Inflammatory macrophage treated with lipopolysaccharide for 1 hour (primary cell): ENCODE measurements around the gene CDH13.

Experiments used
- DNase-seq, 2 donors: peaks; one replicate each; pipeline ENCODE4 v3.0.0-alpha.2; 2020 to 2022

Gene CDH13

DNA sequence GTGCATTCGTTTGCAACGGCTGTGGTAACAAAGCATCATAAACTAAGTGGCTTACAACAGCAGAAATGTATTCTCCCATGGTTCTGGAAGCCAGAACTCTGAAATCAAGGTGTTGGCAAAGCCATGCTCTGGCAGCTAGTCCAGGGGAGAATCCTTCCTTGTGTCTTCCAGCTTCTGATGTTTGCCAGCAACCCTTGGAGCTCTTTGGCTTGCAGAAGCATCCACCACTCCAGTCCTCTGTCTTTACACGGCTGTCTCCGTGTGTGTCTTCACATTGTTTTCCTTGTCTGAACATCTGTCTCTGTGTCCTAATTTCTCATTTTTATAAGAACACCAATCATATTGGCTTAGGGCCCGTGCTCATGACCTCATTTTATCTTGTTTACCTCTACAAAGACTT is 915.7 kb downstream of the CDH13 start:
- no peak for DNase-seq

DNA sequence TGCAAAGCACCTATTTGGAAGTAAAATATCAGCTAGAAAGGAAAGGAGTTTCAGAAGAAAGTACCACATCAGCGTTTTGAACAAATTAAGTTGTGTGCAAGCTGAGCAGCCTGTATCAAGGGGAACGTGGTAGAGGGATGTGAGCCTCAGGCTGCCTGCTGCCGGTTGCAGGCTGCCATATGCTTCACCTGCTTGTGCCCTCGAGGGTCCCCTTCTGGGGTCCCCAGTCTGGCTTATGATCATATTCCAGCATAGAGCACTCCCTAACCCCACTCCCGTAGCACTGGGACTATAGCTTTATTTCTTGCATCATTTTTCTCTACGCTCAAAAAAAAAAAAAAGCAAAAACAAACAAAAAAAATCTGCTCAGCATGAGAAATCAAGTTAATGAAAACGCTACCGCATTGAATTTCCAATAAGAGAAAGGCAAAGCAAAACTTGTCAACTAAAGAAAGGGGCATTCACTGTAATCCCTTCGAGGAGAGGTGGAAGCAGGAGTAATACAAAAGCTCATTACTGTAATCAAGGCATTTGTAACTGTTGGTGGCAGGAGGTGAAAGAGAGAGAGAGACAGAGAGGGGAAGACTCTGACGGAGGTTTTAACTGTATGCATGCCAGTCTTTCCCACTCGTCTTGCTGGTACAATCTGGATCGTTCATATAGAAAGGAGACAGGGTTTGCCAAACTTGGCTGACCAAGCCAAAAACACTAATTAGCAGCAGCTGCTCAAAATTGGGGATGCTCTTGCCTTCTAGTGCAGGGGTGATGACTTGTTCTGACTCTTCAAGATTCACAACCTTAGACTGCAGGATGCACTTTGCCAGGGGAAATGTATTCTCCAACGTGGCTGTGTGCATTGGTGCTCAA is 922.8 kb downstream of the CDH13 start:
- no peak for DNase-seq

DNA sequence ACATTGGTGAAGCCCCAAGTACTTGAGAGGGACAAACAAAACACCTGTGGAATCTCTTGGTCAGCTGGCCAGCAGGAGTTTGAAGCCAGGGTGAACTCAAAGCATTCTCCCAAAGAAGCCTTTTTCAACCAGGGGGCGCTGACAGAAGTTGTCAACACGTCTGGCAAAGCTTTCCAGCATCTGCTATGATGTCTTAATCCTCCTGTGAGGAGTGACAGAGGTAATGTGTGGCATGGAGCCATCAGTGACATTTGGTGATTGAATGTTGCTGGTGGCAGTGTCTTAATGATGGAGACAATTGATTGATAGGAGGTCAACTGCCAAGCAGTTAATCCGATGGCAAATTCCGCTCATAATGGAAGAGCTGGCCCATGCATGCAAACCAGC is 923.4 kb downstream of the CDH13 start:
- DNase-seq: no peak

DNA sequence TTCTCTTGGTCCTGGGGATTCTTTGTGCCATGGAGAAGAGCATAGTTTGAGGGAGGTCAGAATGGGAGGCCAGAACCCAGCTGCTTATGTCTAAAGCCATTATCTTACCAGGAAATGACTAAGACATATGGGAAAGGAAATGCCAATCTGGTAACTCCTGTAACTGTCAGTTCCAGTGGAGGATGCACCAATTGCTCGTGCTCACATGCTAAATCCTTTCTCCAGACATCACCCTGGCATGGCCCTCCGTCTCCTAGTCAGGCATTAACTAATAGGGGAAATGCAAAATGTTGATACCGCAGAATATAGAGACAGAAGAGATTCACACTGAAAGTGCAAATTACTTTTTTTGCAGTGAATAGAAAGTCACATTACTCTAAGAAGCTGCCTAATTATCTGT is 925.5 kb downstream of the CDH13 start:
- DNase-seq: no peak

DNA sequence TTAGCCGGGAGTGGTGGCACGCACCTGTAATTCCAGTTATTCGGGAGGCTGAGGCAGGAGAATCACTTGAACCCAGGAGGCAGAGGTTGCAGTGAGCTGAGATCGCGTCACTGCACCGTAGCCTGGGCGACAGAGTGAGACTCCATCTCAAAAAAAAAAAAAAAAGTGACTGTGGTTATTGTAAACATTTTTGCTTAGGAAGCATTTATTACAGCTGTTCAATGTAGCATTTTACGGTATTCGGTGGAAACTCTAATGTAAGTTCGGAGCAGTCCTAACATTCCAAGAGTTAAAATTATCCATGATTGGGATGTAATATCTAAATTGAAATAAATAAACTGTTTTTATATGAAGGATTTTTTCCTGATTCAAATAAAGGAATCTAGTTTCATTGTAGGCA is 926.2 kb downstream of the CDH13 start:
- DNase-seq: no peak

DNA sequence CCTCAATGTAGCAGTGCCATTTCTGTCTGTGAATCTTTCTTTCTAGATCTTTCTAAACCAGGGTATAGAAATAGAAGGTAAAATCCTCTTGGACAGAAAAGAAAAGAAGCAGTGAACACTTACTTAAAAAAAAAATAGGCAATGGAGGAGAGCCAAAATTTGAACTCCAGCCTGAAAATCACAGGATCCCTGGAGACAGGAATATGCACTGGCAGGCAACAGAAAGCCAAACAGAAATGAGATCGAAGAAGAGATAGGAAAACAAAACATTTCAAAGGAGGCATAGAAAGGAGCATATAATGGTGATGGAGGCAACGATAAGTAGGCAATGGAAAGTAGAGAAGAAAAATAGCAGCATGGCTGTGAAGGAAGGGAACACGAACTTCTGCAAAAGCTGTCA is 927.3 kb downstream of the CDH13 start:
- DNase-seq: no peak

DNA sequence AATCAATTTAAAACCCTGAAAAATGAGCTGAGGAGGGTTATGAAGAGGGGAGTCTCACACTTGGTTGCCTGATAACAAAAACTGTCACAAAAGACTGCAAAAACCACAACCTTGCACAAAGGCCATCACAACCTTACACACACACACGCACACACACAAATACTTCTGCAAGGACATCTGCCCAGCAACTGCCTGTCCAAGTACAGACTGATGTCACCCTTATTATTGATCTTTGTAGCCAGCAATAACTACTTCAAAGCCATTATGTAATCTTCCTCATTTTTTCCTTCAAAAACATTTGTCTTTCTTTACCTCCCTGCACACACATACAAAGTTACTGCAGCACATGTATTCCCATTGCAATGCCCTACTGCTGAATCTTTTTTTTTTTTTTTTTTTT is 927.8 kb downstream of the CDH13 start:
- no peak for DNase-seq

DNA sequence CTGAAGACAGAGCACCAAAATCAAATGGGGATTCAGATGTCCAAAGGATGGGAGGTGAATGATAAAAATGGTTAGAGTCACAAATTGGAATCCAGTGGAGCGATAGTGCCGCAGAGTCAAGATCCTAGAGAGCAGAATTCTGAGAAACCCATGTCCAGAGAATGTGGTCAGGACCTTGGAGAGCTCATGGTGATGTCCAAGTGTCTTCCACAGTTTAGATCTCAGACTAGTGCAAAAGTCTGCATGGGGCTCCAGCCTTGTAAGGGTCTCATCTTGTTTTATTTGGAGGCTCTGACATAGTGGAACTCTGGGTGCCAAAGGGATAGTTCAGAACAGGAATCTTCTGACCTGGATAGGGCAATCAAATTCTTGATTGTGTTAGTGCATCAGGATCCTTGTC is 935.1 kb downstream of the CDH13 start:
- no peak for DNase-seq

DNA sequence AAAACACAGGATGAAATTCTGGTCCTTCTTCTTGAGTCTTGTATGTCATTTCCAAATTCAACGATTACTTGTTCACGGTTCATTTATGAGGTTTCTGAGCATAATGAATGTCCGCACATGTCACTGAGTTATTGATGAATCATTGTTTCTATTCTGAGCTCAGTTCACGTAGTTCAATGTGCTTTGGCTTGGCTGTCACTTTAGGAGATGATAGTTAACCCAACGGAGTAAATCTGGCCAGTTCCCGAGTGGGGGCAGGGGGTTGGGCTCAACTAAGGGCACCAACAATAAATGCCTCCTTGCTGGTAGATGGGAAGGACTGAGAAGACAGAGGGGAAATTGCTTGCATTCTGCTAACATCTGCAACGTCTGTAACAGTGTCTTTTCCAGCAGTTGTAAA is 941.6 kb downstream of the CDH13 start:
- no peak for DNase-seq

DNA sequence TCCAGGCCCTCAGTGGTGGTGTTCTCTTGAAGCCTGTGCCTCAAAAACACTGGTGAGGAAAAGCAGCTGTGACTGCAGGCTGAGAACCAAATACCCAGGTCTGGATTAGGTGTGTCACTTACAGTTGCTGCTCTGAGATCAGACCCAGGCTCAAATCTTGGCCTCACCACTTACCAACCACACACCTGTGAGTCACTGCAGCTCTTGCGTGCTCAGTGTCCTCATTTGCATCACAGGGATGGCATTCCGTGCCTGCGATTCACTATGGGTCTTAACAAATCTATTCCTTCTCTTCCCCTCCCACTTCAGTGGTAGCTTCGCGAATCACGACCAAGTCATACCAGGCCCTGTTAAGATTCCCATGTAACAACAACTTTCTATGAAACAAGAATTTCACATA is 947.6 kb downstream of the CDH13 start:
- no peak for DNase-seq

DNA sequence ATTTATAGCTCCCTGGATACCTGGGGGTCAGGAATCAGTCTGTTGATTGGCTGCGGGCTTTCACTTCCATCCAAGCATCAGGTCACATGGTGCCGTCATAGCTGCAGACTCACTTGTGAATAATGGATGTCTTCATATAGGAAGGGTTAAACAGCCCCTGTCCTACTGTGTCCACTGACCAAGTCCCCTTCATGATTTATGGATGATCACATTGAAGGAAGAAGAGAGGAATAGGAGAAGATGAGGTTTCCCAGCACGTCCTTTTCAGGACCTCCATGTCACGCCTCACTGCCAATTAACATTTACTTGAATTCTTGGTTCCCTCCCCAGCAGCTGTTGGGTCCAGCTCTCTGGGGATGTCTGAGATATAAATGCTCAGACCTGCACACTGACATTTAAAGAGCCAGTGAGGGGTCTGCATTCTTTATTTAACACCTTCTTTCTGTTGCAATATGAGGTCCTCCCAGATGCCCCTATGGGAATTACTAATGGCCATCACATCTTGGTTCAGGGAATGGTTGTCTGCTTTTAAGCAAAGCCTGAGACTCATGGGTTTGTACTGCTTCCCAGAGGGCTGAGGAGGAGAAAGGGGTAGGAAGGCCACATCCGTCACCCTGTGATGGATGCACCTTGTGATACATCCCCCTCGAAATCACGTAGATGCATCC is 950.4 kb downstream of the CDH13 start:
- DNase-seq: no peak

DNA sequence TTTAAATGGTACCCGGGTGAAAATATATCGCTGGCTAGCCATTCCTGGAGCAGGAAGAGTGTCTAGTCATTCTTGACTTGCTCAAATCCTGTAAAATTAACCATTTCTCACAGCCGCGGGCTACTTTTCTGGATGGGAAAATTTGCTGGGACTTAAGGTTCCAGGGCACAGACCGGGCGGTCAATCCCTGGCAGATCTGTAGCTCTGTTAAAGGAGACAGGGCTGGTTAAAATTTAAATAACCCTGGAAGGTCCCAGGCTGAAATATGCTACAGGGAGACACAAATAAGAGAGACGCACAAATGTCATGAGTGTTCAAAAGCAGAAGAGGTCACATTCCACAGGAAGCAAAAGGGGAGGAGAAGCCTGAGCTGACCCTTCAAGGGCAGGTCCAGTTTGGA is 951.4 kb downstream of the CDH13 start:
- DNase-seq: no peak

DNA sequence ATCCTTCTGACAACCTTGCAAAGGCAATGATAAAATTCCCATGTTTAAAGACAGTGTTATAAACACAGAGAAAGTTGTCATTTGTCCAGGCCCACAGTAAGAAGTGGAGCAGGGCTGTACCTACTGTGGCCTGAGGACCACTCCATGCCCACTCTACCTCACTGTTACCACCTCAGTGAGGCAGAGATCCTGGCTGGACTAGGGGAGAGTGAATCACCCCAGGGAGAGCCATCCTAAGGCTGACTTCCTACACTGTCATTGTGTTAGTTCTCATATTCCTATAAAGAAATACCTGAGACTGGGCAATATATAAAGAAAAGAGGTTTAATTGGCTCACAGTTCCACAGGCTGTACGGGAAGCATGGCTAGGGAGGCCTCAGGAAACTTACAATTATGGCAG is 952.3 kb downstream of the CDH13 start:
- no peak for DNase-seq

DNA sequence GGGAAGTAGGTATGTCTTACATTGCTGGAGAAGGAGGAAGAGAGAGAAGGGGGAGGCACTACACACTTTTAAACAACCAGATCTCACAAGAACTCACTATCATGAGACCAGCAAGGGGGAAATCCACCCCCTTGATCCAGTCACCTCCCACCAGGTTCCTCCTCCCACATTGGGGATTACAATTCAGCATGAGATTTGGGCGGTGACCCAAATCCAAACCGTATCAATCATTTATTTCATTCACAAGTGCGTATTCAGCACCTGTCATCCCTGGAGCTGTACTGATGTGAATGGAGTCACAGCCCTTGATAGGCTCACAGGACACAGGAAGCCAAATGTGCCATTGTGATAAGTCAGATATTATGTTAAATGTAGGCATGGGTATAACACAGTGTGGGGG is 952.7 kb downstream of the CDH13 start:
- no peak for DNase-seq

DNA sequence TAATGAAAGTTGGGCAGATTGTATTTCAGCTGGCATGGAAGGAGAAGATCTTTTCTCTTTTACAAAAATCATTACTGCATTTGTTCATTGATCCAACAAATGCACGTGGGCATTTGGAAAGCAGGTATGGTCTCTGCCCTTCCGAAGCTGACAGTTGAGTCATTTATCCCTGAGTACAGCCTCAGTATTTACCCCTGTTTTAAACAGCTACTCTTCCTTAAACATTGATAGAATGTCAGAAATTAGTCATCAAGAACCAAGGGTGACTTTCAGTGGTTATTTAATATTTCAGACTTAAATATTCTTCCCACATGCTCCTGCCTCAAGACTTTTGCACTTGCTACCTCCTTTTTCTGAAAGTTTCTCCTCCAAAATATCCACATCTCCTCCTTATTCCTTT is 954.3 kb downstream of the CDH13 start:
- no peak for DNase-seq

DNA sequence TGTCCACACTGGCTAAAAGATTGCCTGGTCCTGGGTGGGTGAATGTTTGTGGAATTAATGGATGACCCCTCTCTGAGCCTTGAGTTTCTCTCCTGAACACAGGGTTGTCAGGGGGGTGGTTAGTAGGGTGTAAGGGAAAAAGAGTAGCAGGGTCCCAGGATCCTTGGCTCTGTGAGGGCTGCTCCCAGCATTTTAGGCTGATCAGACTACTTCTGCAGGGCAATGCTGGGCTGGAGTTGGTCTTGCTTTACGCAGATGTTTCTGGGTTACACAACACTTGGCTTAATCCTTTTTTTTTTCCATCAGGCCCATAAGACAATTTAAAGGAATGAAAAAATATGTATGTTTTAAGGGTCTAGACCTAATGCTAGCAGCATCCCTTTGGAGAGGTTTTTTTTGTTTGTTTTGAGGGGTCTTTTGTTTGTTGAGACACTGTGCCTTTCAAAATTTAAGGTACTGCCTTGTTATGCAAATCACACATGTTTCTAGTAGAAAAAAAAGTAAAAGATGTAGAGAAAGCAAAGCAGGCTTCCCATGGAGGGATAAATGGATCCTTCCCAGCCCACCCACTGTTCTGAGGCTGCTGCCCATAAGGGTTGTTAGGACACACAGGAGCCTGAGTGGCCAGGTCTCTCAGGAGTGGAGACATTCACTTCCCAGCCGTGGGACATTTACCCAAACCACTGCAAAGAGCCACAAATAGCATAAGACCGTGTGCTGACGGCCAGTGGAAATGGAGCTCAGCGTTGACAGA is 955.4 kb downstream of the CDH13 start:
- DNase-seq: no peak

DNA sequence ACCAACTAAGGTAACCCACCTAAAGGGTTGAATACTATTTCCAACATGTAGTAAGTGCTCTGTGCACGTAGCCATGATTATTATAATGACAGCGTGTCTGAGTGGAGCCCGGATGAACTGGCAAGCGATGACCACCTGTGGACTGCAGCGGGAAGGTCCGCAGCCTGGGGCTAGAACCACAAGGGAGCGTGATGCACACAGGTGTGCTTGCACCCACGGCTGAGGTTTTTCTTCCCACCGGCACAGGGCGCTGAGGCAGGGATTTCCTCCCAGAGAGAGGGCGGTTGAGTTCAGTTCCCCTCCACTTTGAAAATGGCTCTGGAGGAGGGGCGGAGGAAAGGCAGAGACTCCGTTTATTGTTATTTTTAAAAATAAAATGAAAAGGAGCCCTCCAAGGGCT is 959.3 kb downstream of the CDH13 start:
- no peak for DNase-seq

DNA sequence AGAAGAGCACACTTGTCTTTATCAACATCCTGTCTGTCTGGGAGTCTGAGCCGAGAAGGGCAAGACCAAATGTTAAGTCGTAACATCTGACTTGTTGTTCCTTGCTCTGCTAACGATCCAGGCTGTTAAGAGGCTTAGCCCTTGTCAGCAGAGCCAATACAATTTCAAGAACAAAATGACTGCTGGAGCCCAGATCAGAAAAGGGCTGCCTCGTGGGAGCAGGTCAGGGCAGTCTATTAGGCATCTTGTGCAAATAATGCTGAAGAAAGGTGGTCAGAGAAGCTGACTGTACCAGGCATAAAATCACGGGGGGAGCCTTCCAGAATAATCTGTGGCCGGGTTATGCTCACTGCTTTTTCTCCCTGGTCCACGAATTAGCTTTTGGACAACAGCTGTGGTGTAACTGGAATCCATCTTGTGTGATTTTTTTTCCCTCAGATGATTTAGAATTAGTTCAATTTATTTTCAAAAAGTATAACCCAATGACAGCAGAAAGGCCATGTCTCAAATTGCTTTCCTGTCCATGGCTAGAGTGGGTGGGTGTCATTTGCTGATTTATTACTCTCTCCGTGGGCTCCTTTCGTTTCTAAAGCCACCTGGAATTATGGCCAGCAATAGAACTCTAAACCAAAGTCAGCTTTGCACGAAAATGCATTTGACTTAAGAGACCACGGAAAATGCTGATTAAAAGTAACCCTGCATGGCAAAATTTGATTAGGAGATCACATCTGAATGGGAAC is 959.9 kb downstream of the CDH13 start:
- no peak for DNase-seq

DNA sequence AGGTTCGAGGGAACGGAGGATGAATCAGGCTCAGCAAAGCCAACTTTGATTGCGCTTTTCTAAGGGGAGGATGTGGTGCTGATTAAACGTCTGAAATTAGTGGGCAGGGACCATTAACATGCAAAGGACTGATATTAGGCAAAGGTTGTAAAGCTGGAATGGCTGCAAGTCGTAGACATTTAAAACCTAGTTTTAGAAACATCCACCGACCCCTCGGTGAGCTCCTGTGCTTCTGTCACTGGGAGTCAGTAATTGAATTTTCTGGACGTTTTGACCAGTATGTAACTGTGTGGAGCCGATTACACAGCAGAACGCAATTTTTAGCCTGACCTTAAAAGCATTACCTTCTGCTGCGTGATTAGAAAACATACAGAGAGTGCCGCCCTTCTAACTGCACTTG is 960.4 kb downstream of the CDH13 start:
- no peak for DNase-seq

DNA sequence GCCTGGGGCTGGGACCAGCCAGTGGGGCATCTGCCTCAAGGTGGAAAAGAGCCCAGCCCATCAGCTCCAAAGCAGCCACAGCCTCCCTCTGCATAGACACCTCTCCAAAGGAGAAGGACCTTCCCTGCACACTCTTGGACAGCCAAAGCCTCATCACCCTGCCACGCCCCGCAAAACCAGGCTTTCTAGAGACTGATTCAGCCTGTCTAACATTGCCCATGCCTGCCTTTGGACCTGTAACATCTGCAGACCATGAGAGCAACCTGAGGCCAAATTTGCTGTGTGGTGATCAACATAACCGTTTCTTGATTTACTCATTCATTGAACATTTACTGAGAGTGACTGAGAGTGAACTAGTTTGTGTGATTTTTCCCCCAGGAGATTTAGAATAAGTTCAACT is 961.3 kb downstream of the CDH13 start:
- DNase-seq: no peak

DNA sequence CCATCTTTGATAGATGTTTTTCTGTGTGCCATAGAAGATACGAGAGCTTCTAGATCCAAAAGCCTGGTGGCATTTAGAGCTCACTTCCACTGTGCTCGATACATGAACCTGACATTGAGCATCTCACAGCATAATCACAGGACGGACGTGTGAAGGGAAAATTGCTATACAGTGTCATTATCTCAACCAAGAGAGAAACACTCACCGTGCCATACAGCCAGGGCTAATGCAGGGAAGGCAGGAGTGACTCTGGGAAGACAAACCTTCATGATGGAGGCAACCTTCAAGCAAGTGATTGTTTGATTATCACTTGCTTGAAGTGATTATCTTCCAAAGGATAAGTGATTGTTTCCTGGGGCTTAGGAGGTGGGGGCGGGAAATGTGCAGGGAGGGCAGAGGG is 962.8 kb downstream of the CDH13 start:
- DNase-seq: no peak

DNA sequence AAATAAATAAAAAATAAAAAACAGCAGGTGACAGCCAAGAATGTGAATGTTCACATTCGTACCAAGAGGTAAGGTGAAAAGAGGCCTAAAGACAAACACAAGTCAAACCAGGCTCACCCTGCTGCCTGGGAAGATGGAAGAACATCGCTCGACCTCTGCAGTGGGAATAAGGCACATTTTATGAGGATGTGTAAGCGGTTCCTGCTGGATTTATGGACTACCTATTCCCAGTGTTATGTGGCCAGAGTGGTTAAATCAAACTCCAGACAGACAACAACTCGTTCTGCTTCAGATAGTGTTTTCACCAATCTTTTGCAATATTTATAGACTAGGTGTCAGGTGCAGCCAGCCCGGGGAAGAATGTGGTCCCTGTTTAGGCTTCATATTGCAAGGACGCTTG is 966.0 kb downstream of the CDH13 start:
- DNase-seq: no peak

DNA sequence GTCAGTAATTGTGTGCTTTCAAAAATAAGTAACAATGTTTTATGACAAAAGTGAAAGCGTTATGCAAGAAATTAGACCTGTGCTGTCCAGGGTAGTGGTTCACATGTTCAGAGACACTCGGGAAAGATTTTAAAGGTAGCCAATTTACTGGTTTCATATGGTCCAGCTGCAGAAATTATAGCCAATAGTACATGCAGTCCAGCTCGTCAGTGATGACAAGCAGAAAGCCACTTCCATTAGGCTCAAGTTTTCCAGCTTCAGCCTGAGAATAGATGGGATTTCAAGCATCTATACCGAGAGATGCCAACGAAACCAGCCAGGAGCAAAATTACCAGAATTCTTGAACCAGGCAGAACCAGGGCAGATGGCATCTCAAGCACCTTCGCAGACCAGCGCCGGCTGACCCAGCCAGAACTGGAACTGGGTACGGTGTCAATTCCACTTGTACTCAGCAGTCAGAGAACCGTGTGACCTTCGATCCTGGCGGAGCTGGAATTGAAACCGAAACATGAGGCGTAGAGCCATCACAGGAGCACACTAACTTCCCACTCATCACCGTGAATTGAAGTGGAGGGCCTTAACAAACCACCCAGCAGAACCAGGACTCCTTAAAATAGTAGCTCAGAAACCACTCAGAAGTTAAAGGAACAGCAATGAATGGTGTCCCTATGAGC is 973.2 kb downstream of the CDH13 start:
- DNase-seq: no peak
